ENCODE measurements around the gene SLC22A17.

DNA sequence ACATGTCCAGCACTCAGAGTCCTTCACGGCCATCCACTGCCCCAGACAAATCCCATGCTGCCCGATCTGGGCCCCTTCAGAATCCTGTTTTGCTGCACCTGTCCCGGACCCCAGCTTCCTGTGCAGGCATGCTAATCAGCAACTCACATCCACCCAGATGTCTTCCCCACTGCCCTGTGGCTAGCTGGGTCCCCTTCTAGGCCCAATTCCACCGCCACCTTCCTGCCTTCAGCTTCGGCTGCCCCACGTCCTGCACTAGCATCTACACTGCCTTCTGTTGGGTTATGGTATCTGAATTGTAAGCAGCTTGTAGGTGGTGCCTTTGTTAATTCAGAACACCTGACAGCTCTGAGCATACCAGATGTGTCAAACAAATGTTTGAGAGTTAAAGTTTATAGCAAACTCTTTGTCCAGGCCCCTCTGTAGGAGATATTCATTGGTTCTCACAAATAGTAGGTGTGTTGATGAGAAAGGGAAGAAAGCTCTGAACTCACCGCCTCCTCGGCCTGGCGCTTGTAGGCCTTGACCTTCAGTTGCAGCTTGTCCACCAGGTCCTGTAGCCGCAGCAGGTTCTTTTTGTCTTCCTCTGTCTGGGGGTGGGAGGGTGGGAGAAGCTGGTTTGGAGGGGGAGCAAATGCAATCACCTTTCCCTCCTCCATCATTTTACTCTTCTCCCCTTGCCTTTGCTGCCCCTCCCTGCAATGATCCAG, 30.2 kb upstream of the SLC22A17 start:
- TF ChIP-seq, protein P1, sequence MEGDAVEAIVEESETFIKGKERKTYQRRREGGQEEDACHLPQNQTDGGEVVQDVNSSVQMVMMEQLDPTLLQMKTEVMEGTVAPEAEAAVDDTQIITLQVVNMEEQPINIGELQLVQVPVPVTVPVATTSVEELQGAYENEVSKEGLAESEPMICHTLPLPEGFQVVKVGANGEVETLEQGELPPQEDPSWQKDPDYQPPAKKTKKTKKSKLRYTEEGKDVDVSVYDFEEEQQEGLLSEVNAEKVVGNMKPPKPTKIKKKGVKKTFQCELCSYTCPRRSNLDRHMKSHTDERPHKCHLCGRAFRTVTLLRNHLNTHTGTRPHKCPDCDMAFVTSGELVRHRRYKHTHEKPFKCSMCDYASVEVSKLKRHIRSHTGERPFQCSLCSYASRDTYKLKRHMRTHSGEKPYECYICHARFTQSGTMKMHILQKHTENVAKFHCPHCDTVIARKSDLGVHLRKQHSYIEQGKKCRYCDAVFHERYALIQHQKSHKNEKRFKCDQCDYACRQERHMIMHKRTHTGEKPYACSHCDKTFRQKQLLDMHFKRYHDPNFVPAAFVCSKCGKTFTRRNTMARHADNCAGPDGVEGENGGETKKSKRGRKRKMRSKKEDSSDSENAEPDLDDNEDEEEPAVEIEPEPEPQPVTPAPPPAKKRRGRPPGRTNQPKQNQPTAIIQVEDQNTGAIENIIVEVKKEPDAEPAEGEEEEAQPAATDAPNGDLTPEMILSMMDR (IDR thresholded peaks at IDR 0.05), result no peak
- TF ChIP-seq POLR2A (IDR thresholded peaks at IDR 0.05), result no peak

Measured in heart left ventricle (tissue), 13 donors.